G401 (cell line): ENCODE results near the gene IRF2BP2. TPM values are rescaled to one million over a fixed set of nuclear protein-coding genes. Genes with fewer than 3 reads are reported as not detected.

Experiments used
- DNase-seq: peaks from one replicate; pipeline ENCODE4 v3.0.0-alpha.2; 2015; ENCODE audit warnings: low spot score
- in situ Hi-C: cut with HindIII; loops from 2 replicates; pipeline ENCODE4 v1.10.0; 2016; ENCODE audit warnings: low sequenced_read_pairs, mixed read lengths
- total RNA-seq: library from RNA; depleted of rRNA; stranded (reverse); fragments of >200 nt; shearing (Covaris generic); gene quantifications from 2 replicates; pipeline ENCODE4 v1.2.3, GENCODE V29; 2014

The IRF2BP2 gene
- total RNA-seq, 1 experiment from 2014 or later, result 44.7 TPM

GRCh38 chr1:234572966-234573365, 37.0 kb downstream of the IRF2BP2 start:
- in situ Hi-C loops, result no loop called here

DNA sequence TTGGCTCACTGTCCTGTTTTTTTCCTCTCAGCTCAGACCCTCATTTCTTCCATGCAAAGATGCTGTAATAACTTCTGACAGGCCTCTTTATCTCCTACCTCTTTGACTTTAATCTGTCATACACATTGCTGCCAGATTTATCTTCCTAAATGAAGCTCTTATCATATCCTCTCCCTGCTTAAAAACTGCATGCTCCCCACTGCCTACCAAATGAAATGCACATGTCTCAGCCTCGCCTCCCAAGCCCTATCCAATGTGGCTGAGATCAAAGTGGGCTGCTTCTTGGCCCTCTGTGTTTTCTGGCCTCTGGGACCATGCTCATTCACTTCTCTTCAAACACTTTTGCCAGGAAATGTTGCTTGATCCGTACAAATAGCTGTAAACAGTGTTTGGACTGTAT, 38.3 kb downstream of the IRF2BP2 start:
- no peak for DNase-seq
- in situ Hi-C loops, result no loop called here

More at GRCh38 chr1:234572966-234573365, 37.0 kb downstream of the IRF2BP2 start:
- no peak for DNase-seq

DNA sequence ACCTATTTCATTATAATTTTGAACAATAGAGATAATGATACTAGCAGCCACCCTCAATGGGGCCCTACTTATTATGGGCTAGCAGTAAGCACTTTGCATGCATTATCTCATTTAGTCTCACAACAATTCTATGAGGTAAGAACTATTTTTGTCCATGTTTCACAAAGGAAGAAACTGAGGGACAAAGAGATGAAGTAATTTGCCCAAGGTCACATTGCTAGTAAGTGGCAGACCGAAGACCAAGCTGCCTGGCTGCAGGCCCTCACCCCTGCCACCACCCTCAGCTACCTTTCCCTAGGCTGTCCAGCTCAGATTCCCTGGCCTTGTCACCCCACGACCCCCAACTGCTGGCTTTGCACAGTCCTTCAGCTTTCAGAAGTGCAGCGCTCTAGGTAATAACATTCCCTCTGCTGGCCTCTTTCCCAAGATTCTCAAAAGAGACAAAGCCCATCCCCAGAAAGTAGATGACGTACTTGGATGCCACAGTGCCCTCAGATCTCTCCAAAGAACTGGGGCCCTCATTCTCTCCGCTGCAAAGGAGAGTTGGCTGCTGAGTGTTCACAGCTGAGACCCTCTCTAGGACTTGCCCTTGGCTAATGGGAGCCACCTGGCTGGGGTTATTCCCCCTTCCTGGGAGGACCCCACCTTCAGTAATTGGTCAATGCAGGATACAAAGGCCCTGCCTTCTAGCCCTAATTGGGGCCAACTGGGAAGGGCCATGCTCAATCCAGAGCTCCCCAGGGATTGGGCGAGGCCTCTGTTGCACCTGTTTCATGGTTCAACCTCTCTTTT, 39.5 kb downstream of the IRF2BP2 start:
- in situ Hi-C loops, result no loop called here
- DNase-seq, result no peak

GRCh38 chr1:234568345-234568744, 41.6 kb downstream of the IRF2BP2 start:
- DNase-seq, result no peak
- in situ Hi-C loops, result no loop called here

- DNase-seq, result no peak
- in situ Hi-C loops, result no loop called here
These were observed 44.8 kb downstream of the IRF2BP2 start for GRCh38 chr1:234565132-234565531.

DNA sequence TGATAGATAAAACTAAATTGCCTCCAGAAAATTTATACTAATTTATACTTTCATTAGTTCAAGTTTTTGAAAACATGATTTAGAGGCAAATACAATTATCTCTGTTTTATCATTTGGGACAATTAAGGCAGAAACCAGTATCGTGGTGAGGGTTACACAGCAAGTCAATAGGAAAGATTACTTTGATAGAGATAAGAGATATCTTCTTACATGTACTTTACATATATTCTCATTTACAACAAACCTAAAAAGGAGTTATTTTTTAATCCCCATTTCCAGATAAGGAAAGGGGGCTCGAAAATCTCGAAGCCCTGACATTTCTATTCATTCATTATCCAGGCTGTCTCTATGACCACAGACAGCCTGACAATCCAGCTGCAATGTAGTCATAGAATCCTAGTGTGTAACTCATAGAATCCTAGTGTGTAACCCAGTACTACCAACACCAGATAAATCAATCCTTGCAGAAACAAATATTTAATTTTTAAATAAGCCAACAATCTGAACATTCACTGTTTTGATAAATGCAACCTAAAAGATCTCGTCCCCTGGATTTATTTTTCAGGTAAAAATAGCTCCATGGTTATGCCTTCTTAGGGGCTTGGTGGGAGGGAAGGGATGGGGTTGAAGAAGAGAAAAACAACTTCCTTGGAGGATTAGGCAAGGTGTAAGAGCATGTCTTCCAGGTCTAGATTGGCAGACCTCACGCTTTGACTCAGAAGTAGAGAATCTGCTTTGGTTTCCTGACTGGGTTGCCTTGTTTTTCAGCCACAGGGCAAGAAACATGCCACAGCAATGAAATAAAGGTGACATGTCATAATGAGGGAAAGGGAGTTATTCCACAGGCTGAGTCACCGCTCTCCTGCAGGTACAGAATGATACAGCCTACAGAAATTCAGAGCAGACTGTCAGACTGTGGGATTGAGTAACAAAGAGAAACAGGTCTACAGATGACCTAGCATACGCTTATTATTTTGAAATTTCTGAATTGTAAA, 45.6 kb downstream of the IRF2BP2 start:
- in situ Hi-C loops, result no loop called here
- DNase-seq, result no peak

DNA sequence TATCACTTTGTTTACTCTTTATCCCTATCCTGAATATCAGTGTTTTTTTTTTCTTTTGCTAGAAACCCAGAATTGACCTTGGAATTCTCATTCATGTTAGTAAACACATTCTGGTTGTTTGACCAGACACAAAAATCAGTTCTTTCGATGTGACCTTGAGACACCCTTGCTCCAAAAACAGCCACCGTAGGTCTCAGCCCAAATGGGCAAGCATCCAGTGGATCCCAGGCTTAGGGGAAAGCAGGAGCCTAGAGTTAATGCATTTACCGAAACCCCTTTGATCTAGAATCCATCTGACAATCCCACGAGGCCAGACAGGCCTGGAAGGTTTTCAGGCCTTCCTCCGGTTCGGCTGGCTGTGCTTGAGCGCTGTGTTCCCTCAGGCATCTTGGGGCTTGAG, 47.6 kb downstream of the IRF2BP2 start:
- no peak for DNase-seq
- in situ Hi-C loops, result no loop called here

DNA sequence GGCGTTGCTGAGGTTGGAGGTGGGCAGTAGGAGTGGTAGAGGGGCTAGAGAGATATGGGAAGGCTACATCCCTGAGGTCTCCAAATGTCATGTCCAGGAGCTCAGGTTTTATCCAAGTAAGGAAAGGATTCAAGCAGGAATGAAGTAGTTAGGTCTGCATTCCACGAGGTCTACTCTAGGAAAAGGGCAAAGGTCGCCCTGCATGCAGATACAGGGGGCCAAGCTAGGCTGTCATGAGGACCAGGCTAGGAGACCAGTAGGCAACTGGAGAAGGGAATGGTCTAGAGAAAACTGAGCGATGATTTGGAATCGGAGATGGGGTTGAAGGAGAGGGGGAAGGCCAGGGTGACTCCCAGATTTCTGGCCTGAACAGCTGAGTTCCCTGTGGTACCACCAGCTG, 48.7 kb downstream of the IRF2BP2 start:
- in situ Hi-C loops, result no loop called here
- no peak for DNase-seq

DNA sequence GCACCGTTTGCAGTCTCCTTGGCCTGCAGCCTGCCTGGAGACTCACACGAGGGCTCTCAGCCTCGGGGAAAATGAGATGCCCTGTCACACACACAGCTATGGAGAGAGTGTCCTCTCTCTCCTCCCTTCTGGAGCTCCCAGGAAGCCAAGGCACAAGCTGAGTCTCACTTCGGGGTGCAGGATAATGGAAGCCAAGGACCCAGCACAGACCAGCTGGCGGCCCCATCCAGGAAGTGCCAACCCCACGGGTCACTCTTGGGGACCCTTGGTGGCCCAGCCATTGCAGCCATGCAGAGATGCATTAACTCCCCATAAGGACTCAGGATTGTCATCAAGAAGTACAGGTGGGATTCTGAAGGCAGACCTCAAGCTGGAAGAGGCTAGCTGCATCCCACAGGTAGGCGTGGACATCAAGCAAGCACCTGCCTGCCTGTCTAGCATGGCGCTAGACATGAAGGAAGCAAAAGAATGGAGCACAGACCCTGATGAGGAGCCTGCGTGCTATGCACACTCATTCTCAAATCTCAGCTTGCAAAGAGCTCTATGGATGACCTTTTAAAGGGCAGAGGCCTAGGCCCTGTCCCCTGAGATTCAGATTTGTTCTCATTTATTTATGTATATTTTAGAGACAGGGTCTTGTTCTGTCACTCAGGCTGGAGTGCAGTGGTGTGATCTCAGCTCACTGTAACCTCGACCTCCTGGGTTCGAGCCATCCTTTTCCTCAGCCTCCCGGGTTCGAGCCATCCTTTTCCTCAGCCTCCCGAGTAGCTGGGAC, 49.9 kb downstream of the IRF2BP2 start:
- no peak for DNase-seq
- in situ Hi-C loops, result no loop called here

GRCh38 chr1:234559152-234559901, 50.7 kb downstream of the IRF2BP2 start:
- in situ Hi-C loops, result no loop called here
- no peak for DNase-seq

DNA sequence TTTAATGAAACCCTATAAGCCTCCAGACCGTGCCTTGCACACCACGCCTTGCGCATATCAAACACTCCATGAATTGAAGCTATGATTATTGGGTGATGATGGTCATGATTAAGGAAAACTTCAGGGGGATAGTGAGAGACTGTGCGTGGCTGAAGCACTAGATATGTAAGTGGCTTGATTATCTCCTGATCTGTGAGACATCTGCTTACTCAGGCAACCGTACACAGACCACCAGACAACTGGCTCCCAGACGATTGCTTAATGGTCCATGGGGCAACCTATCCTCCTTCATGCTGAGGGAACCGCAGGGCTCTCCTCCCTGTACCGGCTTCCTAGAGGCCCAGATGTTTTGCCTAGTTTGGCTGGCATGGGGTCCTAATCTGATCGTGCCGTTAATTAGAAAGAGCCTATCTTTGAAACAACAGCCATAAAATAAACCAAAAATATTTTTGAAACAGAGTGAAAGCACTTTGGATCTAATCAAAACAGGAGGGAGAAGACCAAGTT, 51.6 kb downstream of the IRF2BP2 start:
- no peak for DNase-seq
- in situ Hi-C loops, result no loop called here

DNA sequence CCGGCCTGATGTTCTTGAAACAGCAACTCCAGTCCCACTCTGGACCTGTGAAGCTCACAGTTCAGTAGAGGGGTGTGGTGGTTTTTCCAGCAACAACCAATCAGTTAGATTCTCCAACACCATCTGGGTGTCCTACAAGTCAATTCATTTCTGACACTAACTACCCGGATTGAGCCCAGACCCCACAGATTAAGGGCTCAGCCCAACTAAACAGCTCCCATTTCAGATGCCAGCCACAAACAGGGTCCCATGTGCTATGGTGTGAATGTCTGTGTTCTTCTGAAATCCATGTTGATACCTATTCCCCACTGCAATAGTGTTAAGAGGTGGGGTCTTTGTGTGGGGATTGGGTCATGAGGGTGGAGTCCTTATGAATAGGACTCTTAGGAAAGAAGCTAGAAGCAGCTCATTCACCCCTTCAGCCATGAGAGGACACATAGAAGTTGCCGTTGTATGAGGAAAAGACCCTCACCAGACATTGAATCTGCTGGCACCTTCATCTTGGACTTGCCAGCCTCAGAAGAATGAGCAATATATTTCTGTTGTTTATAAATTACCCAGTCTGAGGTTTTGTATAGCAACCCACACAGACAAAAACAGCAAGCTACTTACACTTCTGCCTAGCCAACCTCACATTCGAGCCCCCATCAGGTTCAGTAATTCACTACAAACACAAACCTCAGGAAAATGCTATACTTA, 53.6 kb downstream of the IRF2BP2 start:
- in situ Hi-C loops, result no loop called here
- no peak for DNase-seq

GRCh38 chr1:234555390-234556024, 54.5 kb downstream of the IRF2BP2 start:
- in situ Hi-C loops, result no loop called here
- DNase-seq, result no peak

DNA sequence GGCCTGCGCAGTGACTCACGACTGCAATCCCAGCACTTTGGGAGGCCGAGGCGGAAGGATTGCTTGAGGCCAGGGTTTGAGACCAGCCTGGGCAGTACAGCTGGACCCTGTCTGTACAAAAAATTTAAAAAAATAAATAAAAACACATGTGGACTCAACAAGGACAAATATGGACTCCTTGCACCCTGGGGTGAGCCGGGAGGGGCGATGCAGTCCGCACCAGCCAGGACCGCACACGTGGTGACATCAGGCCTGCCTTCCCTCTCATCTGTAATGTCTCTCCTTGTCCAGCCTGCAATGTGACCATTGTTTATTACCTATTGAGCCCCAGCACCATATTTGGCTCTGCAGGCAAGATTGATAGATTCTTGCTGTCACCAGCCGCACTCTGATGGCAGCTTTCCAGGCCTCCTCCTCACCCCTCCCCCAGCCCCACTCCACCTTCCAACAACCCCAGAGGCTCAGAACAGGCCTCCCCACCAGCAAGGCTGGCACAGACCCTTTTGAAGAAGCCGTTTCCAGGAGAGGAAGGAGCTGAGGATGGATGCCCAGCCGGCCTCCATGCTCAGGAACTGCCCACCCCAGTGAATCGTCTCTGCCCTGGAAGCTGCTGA, 55.2 kb downstream of the IRF2BP2 start:
- DNase-seq, result no peak
- in situ Hi-C loops, result no loop called here
